Measurements from ENCODE around the gene SLC9A8. TPM values are rescaled to one million over a fixed set of nuclear protein-coding genes. Genes with fewer than 3 reads are reported as not detected.
"Not testable (repeated sequence)": the region's sequence is repeated elsewhere in the genome, so short reads cannot be mapped to it uniquely, and the experiment has no call there.

The SLC9A8 gene
- polyA plus RNA-seq, 2 of the 4 experiments (the other 2 are of a cell fraction): 5.0 to 7.9 TPM

GRCh38 chr20:49781676-49782075 is 31.0 kb upstream of the SLC9A8 start:
- POLR2A ChIA-PET: no interaction called here
- Histone ChIP-seq H3K4me2 (no peak overlapping the region), H3K4me3 (no peak overlapping the region), H3K27ac (peak overlapping the region in 1 of 2 experiments; percentile 39; a peak in 2 of 6 replicates), H3K9me3 (no peaks in the 10 kb centered on the region), H3K4me1 (peaks cover 13% of the 10 kb centered on the region)
- DNase-seq (ENCODE audit: low read depth in 1 of 2, low spot score in 1 of 2) (no peak), FAIRE-seq (no peak), ATAC-seq (no peak)
- CTCF ChIA-PET: no interaction called here
- TF ChIP-seq ELK1 (IDR thresholded peaks at IDR 0.05; ENCODE audit: low read depth, low read length): no peak
- TF ChIP-seq NFE2L2 (conservative IDR thresholded peaks at IDR 0.05; ENCODE audit: low read length): no peak
- TF ChIP-seq REST (IDR thresholded peaks at IDR 0.05): no peak
- TF ChIP-seq CBX8 (IDR thresholded peaks at IDR 0.05): no peak
- TF ChIP-seq EP300 (IDR thresholded peaks at IDR 0.05): no peak
- no peak for TF ChIP-seq PHF8 (IDR thresholded peaks at IDR 0.05; ENCODE audit: borderline replicate concordance, low read depth)
- TF ChIP-seq RAD21 (conservative IDR thresholded peaks at IDR 0.05 in 1 of 2, IDR thresholded peaks at IDR 0.05 in 1 of 2): no peak
- no peak for TF ChIP-seq RARB (CRISPR knock-in tag; IDR thresholded peaks at IDR 0.05)
- TF ChIP-seq NR3C1 (IDR thresholded peaks at IDR 0.05): no peak
- no peak for TF ChIP-seq E2F6 (IDR thresholded peaks at IDR 0.05; ENCODE audit: borderline replicate concordance, low read depth)
- no peak for TF ChIP-seq RNF2 (IDR thresholded peaks at IDR 0.05; ENCODE audit: borderline replicate concordance, low read depth)
- no peak for TF ChIP-seq HOXB5 (CRISPR knock-in tag; IDR thresholded peaks at IDR 0.05)
- TF ChIP-seq EHMT2 (IDR thresholded peaks at IDR 0.05; ENCODE audit: low read depth): no peak
- TF ChIP-seq ZFP36 (IDR thresholded peaks at IDR 0.05; ENCODE audit: borderline replicate concordance, partially characterized antibody): no peak
- TF ChIP-seq POLR2A (IDR thresholded peaks at IDR 0.05; ENCODE audit: low read length): no peak
- no peak for TF ChIP-seq CEBPB (IDR thresholded peaks at IDR 0.05)
- TF ChIP-seq ZC3H11A (IDR thresholded peaks at IDR 0.05): no peak
- WGBS (ENCODE audit: missing lambda C conversion rate): 89% methylated on average over 3 of the region's 3 CpGs

GRCh38 chr20:49782439-49782838 is 30.2 kb upstream of the SLC9A8 start:
- FAIRE-seq; H3K9me3 ChIP-seq; DNase-seq (ENCODE audit: low read depth in 1 of 2, low spot score in 1 of 2); H3K4me2 ChIP-seq; ATAC-seq; H3K4me3 ChIP-seq; POLR2A ChIA-PET; CTCF ChIA-PET: not testable (repeated sequence)
- peaks cover 14% of the 10 kb centered on the region; the same call in 2 of the 3 replicates for H3K4me1 ChIP-seq
- H3K27ac ChIP-seq: 0 out of 6 replicates have a peak overlapping the region, but pooled peaks of 1 of the 2 experiments have one; percentile 20
- WGBS (ENCODE audit: missing lambda C conversion rate): 96% methylated on average over 3 of the region's 4 CpGs

GRCh38 chr20:49783021-49783995 is 29.3 kb upstream of the SLC9A8 start:
- POLR2A ChIA-PET; DNase-seq (ENCODE audit: low read depth in 1 of 2, low spot score in 1 of 2); H3K4me3 ChIP-seq; H3K9me3 ChIP-seq; H3K4me2 ChIP-seq; FAIRE-seq; ATAC-seq: not testable (repeated sequence)
- 92% methylated on average over 17 of the region's 17 CpGs for WGBS (ENCODE audit: missing lambda C conversion rate)
- H3K27ac ChIP-seq: peak overlapping the region; percentile 53 to 78; a peak in 5 of 6 replicates
- CTCF ChIA-PET: interaction anchor here (0.5 kb wide), 1 partner anchor 70 kb away, joined by 3 read pairs; the partner anchor contains the start of gene B4GALT5
- peaks cover 14% of the 10 kb centered on the region for H3K4me1 ChIP-seq
